BE2C (cell line): Measurements from ENCODE around the gene MTHFR.

Source experiments
- DNase-seq: peaks from one replicate; pipeline ENCODE4 v3.0.0-alpha.2; 2020
- H3K27me3 ChIP-seq: fragments of 250-450 bp; sonication (Bioruptor Pico); 2 replicates; pipeline ENCODE4 v1.5.1; 2020; ENCODE audit warnings: mild to moderate bottlenecking
- H3K36me3 ChIP-seq: fragments of 250-450 bp; sonication (Bioruptor Pico); 2 replicates; pipeline ENCODE4 v1.5.1; 2020; ENCODE audit warnings: mild to moderate bottlenecking
- H3K4me1 ChIP-seq: fragments of 250-450 bp; sonication (Bioruptor Pico); 2 replicates; pipeline ENCODE4 v1.5.1; 2020
- H3K4me3 ChIP-seq: 2 replicates; pipeline ENCODE4 v1.5.1; 2011; ENCODE audit warnings: low read depth, low read length
- H3K9me3 ChIP-seq: fragments of 250-450 bp; sonication (Bioruptor Pico); 2 replicates; pipeline ENCODE4 v1.5.1; 2020
- CTCF ChIP-seq: IDR thresholded peaks from 2 replicates; pipeline ENCODE4 v1.5.1; 2012; ENCODE audit warnings: mild to moderate bottlenecking, low read depth, low read length

The MTHFR gene

GRCh38 chr1:11796036-11796828 is 9.5 kb downstream of the MTHFR start:
- Histone ChIP-seq H3K36me3 (no peaks in the 10 kb centered on the region), H3K9me3 (no peaks in the 10 kb centered on the region), H3K4me1 (no peaks in the 10 kb centered on the region), H3K4me3 (no peak overlapping the region), H3K27me3 (no peaks in the 10 kb centered on the region)
- TF ChIP-seq CTCF, result no peak
- no peak for DNase-seq

GRCh38 chr1:11795238-11795890 is 10.4 kb downstream of the MTHFR start:
- no peaks in the 10 kb centered on the region for H3K9me3 ChIP-seq
- H3K4me3 ChIP-seq, result no peak overlapping the region
- no peaks in the 10 kb centered on the region for H3K4me1 ChIP-seq
- H3K27me3 ChIP-seq, result no peaks in the 10 kb centered on the region
- DNase-seq, result no peak
- H3K36me3 ChIP-seq, result no peaks in the 10 kb centered on the region
- TF ChIP-seq CTCF, result no peak

GRCh38 chr1:11794446-11795237 is 11.1 kb downstream of the MTHFR start:
- TF ChIP-seq CTCF, result no peak
- no peak for DNase-seq
- no peaks in the 10 kb centered on the region for H3K27me3 ChIP-seq
- H3K4me3 ChIP-seq, result no peak overlapping the region
- H3K36me3 ChIP-seq, result no peaks in the 10 kb centered on the region
- no peaks in the 10 kb centered on the region for H3K4me1 ChIP-seq
- H3K9me3 ChIP-seq, result no peaks in the 10 kb centered on the region

- no peak for DNase-seq
- no peak for TF ChIP-seq CTCF
- no peaks in the 10 kb centered on the region for H3K4me1 ChIP-seq
- H3K9me3 ChIP-seq, result no peaks in the 10 kb centered on the region
- H3K4me3 ChIP-seq, result no peak overlapping the region
- no peaks in the 10 kb centered on the region for H3K36me3 ChIP-seq
- H3K27me3 ChIP-seq, result no peaks in the 10 kb centered on the region
These were observed 11.9 kb downstream of the MTHFR start for GRCh38 chr1:11793819-11794218.

- Histone ChIP-seq H3K36me3 (no peaks in the 10 kb centered on the region), H3K27me3 (no peaks in the 10 kb centered on the region), H3K4me3 (no peak overlapping the region), H3K4me1 (no peaks in the 10 kb centered on the region), H3K9me3 (no peaks in the 10 kb centered on the region)
- no peak for TF ChIP-seq CTCF
- DNase-seq, result no peak
These were observed 13.7 kb downstream of the MTHFR start for GRCh38 chr1:11792106-11792505.
